Measurements from ENCODE around the gene RETREG3. TPM values are rescaled to one million over a fixed set of nuclear protein-coding genes. Genes with fewer than 3 reads are reported as not detected.
A peak's percentile ranks its signal among the peaks of the same experiment; 100 is the strongest.

The RETREG3 gene
- total and polyA plus RNA-seq, 2 of the 13 experiments (the other 11 are each of a cell fraction or from before 2014, with no cell fraction given), result 47.0 to 55.8 TPM

- TF ChIP-seq FOXP4 (CRISPR knock-in tag; IDR thresholded peaks at IDR 0.05), result peak; percentile 49; the same call in 1 of the 2 replicates
- TF ChIP-seq ZBED4 (CRISPR knock-in tag; IDR thresholded peaks at IDR 0.05; ENCODE audit: borderline replicate concordance), result no peak
- peak; percentile 60; the same call in 1 of the 2 replicates for TF ChIP-seq HOXA3 (CRISPR knock-in tag; IDR thresholded peaks at IDR 0.05)
- peak; percentile 84 for TF ChIP-seq ETV5 (CRISPR knock-in tag; IDR thresholded peaks at IDR 0.05; ENCODE audit: borderline replicate concordance)
- TF ChIP-seq ISX (CRISPR knock-in tag; conservative IDR thresholded peaks at IDR 0.05), result 0 out of 2 replicates have a peak, but pooled peaks have one; percentile 66
- no peak for TF ChIP-seq MAFK (conservative IDR thresholded peaks at IDR 0.05 in 1 of 2, IDR thresholded peaks at IDR 0.05 in 1 of 2; ENCODE audit: low read length in 2 of 2)
- TF ChIP-seq ZNF615 (CRISPR knock-in tag; IDR thresholded peaks at IDR 0.05; ENCODE audit: borderline replicate concordance), result peak; percentile 59; the same call in 1 of the 2 replicates
- TF ChIP-seq CBX5 (CRISPR knock-in tag; IDR thresholded peaks at IDR 0.05; ENCODE audit: borderline replicate concordance), result peak; percentile 72; the same call in 1 of the 2 replicates
- peak; percentile 91 for TF ChIP-seq SPEN (CRISPR knock-in tag; IDR thresholded peaks at IDR 0.05; ENCODE audit: low read depth)
- TF ChIP-seq ZNF703 (CRISPR knock-in tag; IDR thresholded peaks at IDR 0.05; ENCODE audit: borderline replicate concordance), result no peak; the same call in 1 of the 2 replicates
- TF ChIP-seq TGIF2 (CRISPR knock-in tag; IDR thresholded peaks at IDR 0.05), result peak; percentile 87; the same call in 1 of the 2 replicates
- TF ChIP-seq ZIK1 (CRISPR knock-in tag; IDR thresholded peaks at IDR 0.05; ENCODE audit: borderline replicate concordance, low read depth), result no peak
- TF ChIP-seq ZNF251 (CRISPR knock-in tag; IDR thresholded peaks at IDR 0.05), result no peak
- TF ChIP-seq ZNF451 (CRISPR knock-in tag; IDR thresholded peaks at IDR 0.05), result peak; percentile 71
- peak; percentile 29; the same call in 1 of the 2 replicates for TF ChIP-seq KDM4B (CRISPR knock-in tag; IDR thresholded peaks at IDR 0.05)
- TF ChIP-seq RAD21 (CRISPR knock-in tag; IDR thresholded peaks at IDR 0.05), result peak; percentile 81
- TF ChIP-seq HOXA7 (CRISPR knock-in tag; IDR thresholded peaks at IDR 0.05), result no peak
- TF ChIP-seq CSRNP2 (CRISPR knock-in tag; conservative IDR thresholded peaks at IDR 0.05; ENCODE audit: low read depth), result no peak
- TF ChIP-seq TCF7L2 (IDR thresholded peaks at IDR 0.05; ENCODE audit: low read depth, low read length), result no peak
- peak; percentile 81 for TF ChIP-seq MED13 (CRISPR knock-in tag; IDR thresholded peaks at IDR 0.05)
- TF ChIP-seq GABPA (IDR thresholded peaks at IDR 0.05; ENCODE audit: low read depth, low read length), result peak; percentile 48
- peak; percentile 73 for TF ChIP-seq GABPA (CRISPR knock-in tag; IDR thresholded peaks at IDR 0.05; ENCODE audit: low read depth)
- TF ChIP-seq RAD51 (IDR thresholded peaks at IDR 0.05; ENCODE audit: borderline replicate concordance), result no peak
- TF ChIP-seq U2AF2 (IDR thresholded peaks at IDR 0.05; ENCODE audit: low read depth, low read length), result no peak
- TF ChIP-seq KLF9 (CRISPR knock-in tag; IDR thresholded peaks at IDR 0.05; ENCODE audit: low read depth), result no peak
Observed at GRCh38 chr17:42609182-42609813, at the start of gene RETREG3, which contains the start of gene TUBG1 (continued).

Data from HepG2 (cell line).